Prostate gland (tissue), 2 donors: ENCODE data around the gene CHRNA1.

Experiments
- CTCF ChIP-seq, 4 experiments: fragments of 200-600 bp in 2 of 4; fragments of 450-650 bp in 2 of 4; sonication (generic) in 2 of 4; IDR thresholded peaks; 1 replicate in 3 of 4; 2 replicates in 1 of 4; pipeline ENCODE4 v1.5.1; 2016 to 2019; ENCODE audit warnings: antibody characterized with exemption in 4 of 4, mild to moderate bottlenecking in 2 of 4, moderate library complexity in 2 of 4
- POLR2A ChIP-seq: fragments of 450-650 bp; IDR thresholded peaks from one replicate; pipeline ENCODE4 v1.6.1; 2016; ENCODE audit warnings: antibody characterized with exemption, mild to moderate bottlenecking
- POLR2AphosphoS5 ChIP-seq: sonication (generic); formaldehyde crosslinking; IDR thresholded peaks from one replicate; pipeline ENCODE4 v1.6.1; 2017; ENCODE audit warnings: antibody characterized with exemption

GRCh38 chr2:174730698-174731018, 33.6 kb downstream of the CHRNA1 start:
- no peak for TF ChIP-seq CTCF (IDR thresholded peaks at IDR 0.05)
- TF ChIP-seq POLR2A: no peak
- no peak for TF ChIP-seq POLR2AphosphoS5
